Endothelial cell of umbilical vein (primary cell): ENCODE results near the gene RAB4A. TPM values are rescaled to one million over a fixed set of nuclear protein-coding genes. Genes with fewer than 3 reads are reported as not detected.

ENCODE experiments used
- BruUV-seq: library from RNA; stranded (reverse); fragments of 400-500 nt; replicated peaks from 2 replicates; lab custom pipeline; 2021; lab: Mats Ljungman, UMichigan
- CTCF ChIA-PET: fragments of 300-600, 350-600 bp; sonication (Branson Sonifier 250); formaldehyde crosslinking; loops from one replicate; lab custom pipeline; 2021; ENCODE audit warnings: antibody characterized with exemption, inconsistent platforms; lab: Charles Lee
- POLR2A ChIA-PET: fragments of 300-600, 350-600 bp; sonication (Branson Sonifier 250); formaldehyde crosslinking; loops from one replicate; lab custom pipeline; 2021; ENCODE audit warnings: antibody characterized with exemption, inconsistent platforms; lab: Charles Lee
- DNase-seq: peaks from one replicate; pipeline ENCODE4 v3.0.0-alpha.2; 2011; ENCODE audit warnings: low read depth, low spot score
- FAIRE-seq: peaks from 2 replicates; lab custom pipeline; 2011; peaks lifted over from hg19 to GRCh38; lab: Jason Lieb, UNC
- H2AFZ ChIP-seq: 2 replicates; pipeline ENCODE4 v1.6.0; 2012; ENCODE audit warnings: low read depth, low read length, control low read depth, inconsistent platforms
- H3K27ac ChIP-seq: 2 replicates; pipeline ENCODE4 v1.5.1; 2011; ENCODE audit warnings: low read depth, mild to moderate bottlenecking, control low read depth, low read length, moderate library complexity; ENCODE audit not compliant: insufficient read depth
- H3K27me3 ChIP-seq, 2 experiments: 2 replicates each; pipeline versions ENCODE4 v1.6.0 to v1.6.1; 2011; ENCODE audit warnings: low read length in 2 of 2, mixed read lengths in 1 of 2; ENCODE audit not compliant: control insufficient read depth in 2 of 2, insufficient read depth in 2 of 2
- H3K36me3 ChIP-seq, 2 experiments: 2 replicates in 1 of 2; 3 replicates in 1 of 2; pipeline ENCODE4 v1.5.1; 2011; ENCODE audit warnings: low read length in 2 of 2, mild to moderate bottlenecking in 1 of 2, moderate library complexity in 1 of 2; ENCODE audit not compliant: control insufficient read depth in 2 of 2, insufficient read depth in 2 of 2; ENCODE audit errors: extremely low read depth in 1 of 2
- H3K4me1 ChIP-seq: 3 replicates; pipeline ENCODE4 v1.5.1; 2011; ENCODE audit warnings: mild to moderate bottlenecking, low read length; ENCODE audit not compliant: control insufficient read depth, insufficient read depth; ENCODE audit errors: extremely low read depth
- H3K4me2 ChIP-seq: 2 replicates; pipeline ENCODE4 v1.6.1; 2011; ENCODE audit warnings: low read length, control low read depth, mixed read lengths; ENCODE audit not compliant: insufficient read depth
- H3K4me3 ChIP-seq, 3 experiments: fragments of 200-600 bp in 1 of 3; sonication (generic), shearing (Covaris generic) in 1 of 3; replicated peaks in 1 of 3; 2 replicates each; pipeline ENCODE4 v1.5.1; 2011 to 2016; ENCODE audit warnings: control low read depth in 3 of 3, low read length in 3 of 3, mild to moderate bottlenecking in 2 of 3, inconsistent platforms in 1 of 3, low read depth in 1 of 3, moderate library complexity in 1 of 3; ENCODE audit not compliant: insufficient read depth in 1 of 3
- H3K79me2 ChIP-seq: 2 replicates; pipeline ENCODE4 v1.6.0; 2012; ENCODE audit warnings: low read length, inconsistent platforms; ENCODE audit not compliant: control insufficient read depth, insufficient read depth
- H3K9ac ChIP-seq: replicated peaks from 2 replicates; pipeline ENCODE3; 2011; ENCODE audit warnings: low read length, control low read depth; ENCODE audit not compliant: insufficient read depth; ENCODE audit errors: extremely low read depth
- H3K9me1 ChIP-seq: replicated peaks from 3 replicates; pipeline ENCODE4 v1.6.0; 2011; ENCODE audit warnings: mild to moderate bottlenecking, low read length; ENCODE audit not compliant: control insufficient read depth, insufficient read depth; ENCODE audit errors: extremely low read depth
- H3K9me3 ChIP-seq: replicated peaks from 2 replicates; pipeline ENCODE4 v1.5.1; 2012; ENCODE audit warnings: low read length, inconsistent platforms; ENCODE audit not compliant: control insufficient read depth, insufficient read depth
- H4K20me1 ChIP-seq: replicated peaks from 2 replicates; pipeline ENCODE3; 2011; ENCODE audit warnings: mild to moderate bottlenecking, low read length; ENCODE audit not compliant: control insufficient read depth, insufficient read depth; ENCODE audit errors: extremely low read depth
- CTCF ChIP-seq, 2 donors: IDR thresholded peaks; 1 replicate in 1 of 2; 2 replicates in 1 of 2; pipeline ENCODE4 v1.5.1; 2011; ENCODE audit warnings: low read length in 2 of 2, mild to moderate bottlenecking in 2 of 2, moderate library complexity in 2 of 2, control low read depth in 1 of 2, inconsistent platforms in 1 of 2, low read depth in 1 of 2; ENCODE audit not compliant: insufficient read depth in 1 of 2; ENCODE audit errors: extremely low read depth in 1 of 2
- FOS ChIP-seq: IDR thresholded peaks from 2 replicates; pipeline ENCODE4 v1.6.1; 2011; ENCODE audit warnings: mild to moderate bottlenecking, low read length, moderate library complexity, borderline replicate concordance; ENCODE audit not compliant: insufficient read depth
- GATA2 ChIP-seq: IDR thresholded peaks from 2 replicates; pipeline ENCODE4 v1.7.0; 2011; ENCODE audit warnings: low read depth, mild to moderate bottlenecking, moderate library complexity, mixed read lengths, low read length; ENCODE audit not compliant: insufficient read length, insufficient read depth
- JUN ChIP-seq: IDR thresholded peaks from 2 replicates; pipeline ENCODE4 v1.6.1; 2011; ENCODE audit warnings: borderline replicate concordance, low read depth; ENCODE audit not compliant: insufficient read length, insufficient read depth
- MYC ChIP-seq: IDR thresholded peaks from one replicate; pipeline ENCODE4 v1.6.1; 2011; ENCODE audit warnings: mild to moderate bottlenecking, low read depth, low read length
- POLR2A ChIP-seq: IDR thresholded peaks from 2 replicates; pipeline ENCODE4 v1.6.1; 2012; ENCODE audit warnings: low read depth, mild to moderate bottlenecking, control low read depth, low read length
- dilution Hi-C: fragments of 300-500 bp; cut with MboI; formaldehyde crosslinking; loops from one replicate; pipeline ENCODE4 v1.15.0; 2019; ENCODE audit warnings: low sequenced_read_pairs; ENCODE audit not compliant: extremely low pct_ligation_motif_present
- intact Hi-C: fragments of 100-400 bp; cut with micrococcal nuclease; formaldehyde crosslinking; loops from one replicate; pipeline ENCODE4 v1.10.0; 2022
- polyA plus RNA-seq, 4 experiments: library from polyadenylated mRNA; depleted of rRNA in 3 of 4; stranded (reverse) in 3 of 4; unstranded in 1 of 4; fragments of >200 nt; gene quantifications; 2 replicates each; pipeline versions ENCODE4 v1.2.1 to v1.2.3, GENCODE V29; 2011 to 2012; ENCODE audit warnings: missing spikeins in 1 of 4
- total RNA-seq: library from RNA; stranded (reverse); gene quantifications from 2 replicates; pipeline ENCODE4 v1.2.3, GENCODE V29; 2021

Gene RAB4A
- total and polyA plus RNA-seq, 2 donors (not counting 3 experiments of a cell fraction or from before 2014, with no cell fraction given) = 14.8 to 52.9 TPM

GRCh38 chr1:229280037-229280828, 9.3 kb downstream of the RAB4A start:
- CTCF ChIA-PET = no interaction called here
- H3K27ac ChIP-seq = no peak overlapping the region
- H2AFZ ChIP-seq = no peak overlapping the region
- H3K4me2 ChIP-seq = peak overlapping the region; percentile 57
- dilution Hi-C loops = no loop called here
- peaks cover 16% of the 10 kb centered on the region for H3K4me1 ChIP-seq
- H4K20me1 ChIP-seq = peaks cover 7% of the 10 kb centered on the region
- no TSS peak for BruUV-seq
- FAIRE-seq (peak; percentile 84), DNase-seq (peak; percentile 44)
- H3K9me3 ChIP-seq = no peaks in the 10 kb centered on the region
- H3K36me3 ChIP-seq = no peaks in the 10 kb centered on the region
- H3K9me1 ChIP-seq = no peaks in the 10 kb centered on the region
- H3K9ac ChIP-seq = no peak overlapping the region
- intact Hi-C loops = no loop called here
- no peak overlapping the region for H3K4me3 ChIP-seq
- POLR2A ChIA-PET = no interaction called here
- H3K27me3 ChIP-seq = no peaks in the 10 kb centered on the region
- peaks cover 82% of the 10 kb centered on the region for H3K79me2 ChIP-seq
- TF ChIP-seq FOS (no peak), GATA2 (peak; percentile 50)

DNA sequence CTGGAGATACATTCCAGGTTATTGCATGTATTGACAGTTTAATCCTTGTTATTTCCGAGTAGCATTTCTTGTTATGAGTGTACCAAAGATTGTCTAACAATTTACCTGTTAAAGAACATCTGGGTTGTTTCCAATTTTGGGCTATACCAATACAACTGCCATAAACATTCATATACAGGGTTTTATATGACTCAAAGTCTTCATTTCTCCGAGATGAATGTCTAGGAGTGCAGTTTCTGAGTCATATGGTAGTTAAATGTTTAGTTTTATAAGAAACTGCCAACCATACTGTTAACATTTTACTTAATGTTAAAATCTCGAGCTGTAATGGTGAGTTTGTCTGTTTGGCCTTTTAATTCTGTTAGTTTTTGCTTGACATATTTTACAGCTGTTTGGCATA, 10.0 kb downstream of the RAB4A start:
- H3K79me2 ChIP-seq = peaks cover 82% of the 10 kb centered on the region
- CTCF ChIA-PET = no interaction called here
- H3K36me3 ChIP-seq = no peaks in the 10 kb centered on the region
- no peak overlapping the region for H3K4me3 ChIP-seq
- no peaks in the 10 kb centered on the region for H3K9me3 ChIP-seq
- FAIRE-seq (peak; percentile 47), DNase-seq (no peak)
- BruUV-seq = no TSS peak
- dilution Hi-C loops (no loop called here), intact Hi-C loops (no loop called here)
- peaks cover 16% of the 10 kb centered on the region for H3K4me1 ChIP-seq
- no peaks in the 10 kb centered on the region for H3K27me3 ChIP-seq
- POLR2A ChIA-PET = no interaction called here
- H3K4me2 ChIP-seq = no peak overlapping the region
- no peak overlapping the region for H2AFZ ChIP-seq
- peaks cover 7% of the 10 kb centered on the region for H4K20me1 ChIP-seq
- no peaks in the 10 kb centered on the region for H3K9me1 ChIP-seq
- no peak overlapping the region for H3K9ac ChIP-seq
- TF ChIP-seq MYC = no peak
- no peak for TF ChIP-seq CTCF (IDR thresholded peaks at IDR 0.05; ENCODE audit: extremely low read depth in 1 of 2, insufficient read depth in 1 of 2, low read depth in 1 of 2, low read length in 2 of 2)
- TF ChIP-seq JUN = no peak
- TF ChIP-seq POLR2A = no peak
- no peak overlapping the region for H3K27ac ChIP-seq
